Progenitor cell of endocrine pancreas (in vitro differentiated cells): ENCODE data around the gene BAHCC1. TPM values are rescaled to one million over a fixed set of nuclear protein-coding genes. Genes with fewer than 3 reads are reported as not detected.

Experiments
- DNase-seq: peaks from one replicate; pipeline ENCODE4 v3.0.0; 2021; ENCODE audit warnings: low spot score; ENCODE audit not compliant: unreplicated experiment
- H3K27ac Mint-ChIP-seq: 2 replicates; pipeline ENCODE4 v1.8.0; 2021; ENCODE audit warnings: mild to moderate bottlenecking, moderate library complexity, mixed read lengths
- H3K27me3 Mint-ChIP-seq: 2 replicates; pipeline ENCODE4 v1.8.0; 2021; ENCODE audit warnings: mixed read lengths
- H3K36me3 Mint-ChIP-seq: 2 replicates; pipeline ENCODE4 v1.8.0; 2022; ENCODE audit warnings: mixed read lengths; ENCODE audit not compliant: insufficient read depth
- H3K4me1 Mint-ChIP-seq: 2 replicates; pipeline ENCODE4 v1.8.0; 2021; ENCODE audit warnings: low read depth, mixed read lengths
- H3K4me3 Mint-ChIP-seq: 2 replicates; pipeline ENCODE4 v1.8.0; 2021; ENCODE audit warnings: low read depth, mild to moderate bottlenecking, moderate library complexity, mixed read lengths
- H3K9me3 Mint-ChIP-seq: 2 replicates; pipeline ENCODE4 v1.8.0; 2021; ENCODE audit warnings: low read depth, mixed read lengths
- CTCF ChIP-seq: fragments of 200-600 bp; sonication (generic); IDR thresholded peaks from one replicate; pipeline ENCODE4 v1.5.0; 2021; ENCODE audit warnings: antibody characterized with exemption, mild to moderate bottlenecking; ENCODE audit not compliant: unreplicated experiment
- total RNA-seq: library from RNA; stranded (reverse); gene quantifications from 2 replicates; pipeline ENCODE4 v1.2.1, GENCODE V29; 2021

BAHCC1 gene
- total RNA-seq, 1 donor from 2014 or later: 40.5 TPM

- no peaks in the 10 kb centered on the region for H3K9me3 Mint-ChIP-seq
- TF ChIP-seq CTCF: no peak
- no peaks in the 10 kb centered on the region for H3K36me3 Mint-ChIP-seq
- peaks cover 45% of the 10 kb centered on the region for H3K4me1 Mint-ChIP-seq
- DNase-seq: no peak
- H3K27me3 Mint-ChIP-seq: peaks cover under 1% of the 10 kb centered on the region
- peak overlapping the region; percentile 78 for H3K4me3 Mint-ChIP-seq
- H3K27ac Mint-ChIP-seq: peak overlapping the region; percentile 97
Observed at GRCh38 chr17:81395600-81396277, 482 bp downstream of the BAHCC1 start.

- Mint-ChIP-seq H3K36me3 (peaks cover 1% of the 10 kb centered on the region), H3K9me3 (no peaks in the 10 kb centered on the region), H3K27me3 (peaks cover 3% of the 10 kb centered on the region), H3K4me3 (peak overlapping the region; percentile 78), H3K27ac (peak overlapping the region; percentile 41), H3K4me1 (peaks cover 45% of the 10 kb centered on the region)
- no peak for DNase-seq
- TF ChIP-seq CTCF: no peak
Observed at GRCh38 chr17:81396278-81396721, 1.0 kb downstream of the BAHCC1 start.

DNA sequence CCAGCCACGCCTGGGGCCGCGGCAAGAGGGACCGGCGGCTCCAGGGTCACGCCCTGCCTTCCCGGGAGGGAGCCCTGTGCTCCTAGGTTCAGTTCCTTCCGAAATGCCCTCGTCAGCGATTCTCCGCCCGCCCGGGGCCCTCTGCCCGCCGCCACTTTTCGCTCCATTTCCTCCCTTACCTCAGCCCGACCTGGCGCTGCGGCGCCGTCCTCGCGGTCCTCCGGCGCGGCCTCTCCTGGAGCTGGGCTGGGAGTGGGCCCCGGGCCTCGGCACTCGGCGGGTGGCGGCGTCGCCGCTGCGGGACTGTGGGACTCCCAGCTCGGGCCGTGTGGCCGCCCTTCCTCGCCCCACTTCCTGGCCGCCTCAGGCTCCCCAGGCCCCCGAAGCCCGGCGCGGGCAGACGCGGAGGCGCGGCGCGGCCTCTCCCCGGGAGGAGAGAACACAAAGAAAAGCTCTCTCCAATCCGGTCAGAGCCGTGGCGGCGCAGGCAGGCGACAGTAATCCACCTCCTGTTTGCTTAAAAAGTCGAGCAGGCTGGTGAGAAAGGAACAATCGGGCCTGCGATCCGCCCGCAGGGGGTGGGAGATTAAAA lies 1.6 kb downstream of the BAHCC1 start:
- Mint-ChIP-seq H3K36me3 (peaks cover 2% of the 10 kb centered on the region), H3K27ac (peak overlapping the region; percentile 94), H3K4me3 (peak overlapping the region; percentile 78), H3K27me3 (peaks cover 4% of the 10 kb centered on the region), H3K4me1 (peaks cover 42% of the 10 kb centered on the region), H3K9me3 (no peaks in the 10 kb centered on the region)
- TF ChIP-seq CTCF: no peak
- DNase-seq: peak; percentile 42

DNA sequence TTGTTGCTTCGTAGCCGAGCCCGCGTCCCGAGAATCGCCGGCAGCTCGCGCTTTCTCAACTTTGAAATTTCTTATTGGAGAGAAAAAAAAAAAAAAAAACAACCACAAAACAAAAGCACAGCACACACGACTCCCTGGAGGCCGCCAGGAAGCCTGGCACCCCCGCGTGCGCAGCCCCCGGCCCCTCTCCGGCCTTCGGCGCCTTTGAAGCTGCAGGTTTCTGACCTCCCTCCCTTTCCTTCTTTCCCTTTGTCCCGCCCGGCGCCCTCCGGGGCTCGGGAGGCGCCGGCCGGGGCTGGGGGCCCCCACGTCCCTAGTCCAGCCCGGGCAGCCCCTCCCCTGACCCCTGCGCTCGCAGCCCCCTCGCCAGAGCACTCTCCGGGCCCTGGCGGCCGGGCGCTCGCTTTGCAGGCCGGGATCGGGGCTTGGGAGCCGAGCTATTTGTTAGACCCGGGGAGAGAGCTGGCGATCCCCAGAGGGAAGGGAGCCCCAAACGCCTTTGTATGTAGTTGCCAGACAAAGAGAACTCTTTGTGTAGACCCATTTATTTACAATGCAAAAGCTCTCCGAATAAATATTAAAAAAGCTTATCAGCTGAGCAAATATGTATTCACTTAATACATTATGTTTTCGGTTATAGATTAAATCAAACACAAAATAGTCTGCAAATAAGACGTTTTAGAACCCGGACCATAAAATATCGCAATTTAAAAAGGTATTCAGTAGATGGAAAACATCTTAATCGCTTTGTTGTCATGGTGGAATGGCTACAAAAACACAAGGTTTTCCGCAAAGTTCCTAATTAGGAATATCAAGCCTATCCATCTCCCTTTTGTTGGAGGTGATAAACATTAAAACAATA lies 2.3 kb downstream of the BAHCC1 start:
- peak; percentile 58 for TF ChIP-seq CTCF

GRCh38 chr17:81398176-81398831 lies 3.0 kb downstream of the BAHCC1 start:
- DNase-seq: peak; percentile 40
- Mint-ChIP-seq H3K36me3 (peaks cover 4% of the 10 kb centered on the region), H3K9me3 (no peaks in the 10 kb centered on the region), H3K4me3 (peak overlapping the region; percentile 78), H3K27ac (peak overlapping the region; percentile 96), H3K4me1 (peaks cover 39% of the 10 kb centered on the region), H3K27me3 (peaks cover 6% of the 10 kb centered on the region)
- TF ChIP-seq CTCF: no peak

More for the DNA sequence above, 2.3 kb downstream of the BAHCC1 start:
- H3K27me3 Mint-ChIP-seq: peaks cover 6% of the 10 kb centered on the region
- peak overlapping the region; percentile 78 for H3K4me3 Mint-ChIP-seq
- H3K9me3 Mint-ChIP-seq: no peaks in the 10 kb centered on the region
- H3K4me1 Mint-ChIP-seq: peaks cover 38% of the 10 kb centered on the region
- H3K27ac Mint-ChIP-seq: peak overlapping the region; percentile 96
- peak; percentile 71 for DNase-seq
- peaks cover 3% of the 10 kb centered on the region for H3K36me3 Mint-ChIP-seq
